COLO668 (cell line): ENCODE measurements around the gene WWOX.
"Not testable (repeated sequence)": the region's sequence is repeated elsewhere in the genome, so short reads cannot be mapped to it uniquely, and the experiment has no call there.

Source experiments
- DNase-seq: peaks from one replicate; lab custom pipeline; 2025; ENCODE audit not compliant: unreplicated experiment; lab: John Stamatoyannopoulos, UW

Gene WWOX

DNA sequence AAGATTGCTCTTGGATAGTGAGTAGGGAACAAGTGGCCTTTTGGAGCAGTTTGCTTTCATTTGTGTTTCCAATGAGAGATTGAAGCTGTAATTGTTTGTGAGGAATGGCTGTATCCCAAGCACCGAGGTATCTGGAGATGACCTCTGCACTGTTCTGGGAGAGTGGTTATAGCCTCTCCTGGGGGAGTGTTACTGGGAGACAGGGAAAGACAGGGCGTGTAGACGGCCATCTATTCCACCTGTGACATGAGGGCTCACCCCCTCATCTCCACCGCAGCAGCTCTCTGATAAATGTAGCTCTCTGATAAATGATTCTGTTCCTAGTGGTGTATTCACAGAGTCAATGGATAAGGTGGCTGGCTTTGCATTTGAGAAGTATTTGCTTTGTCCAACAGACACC, 1107.4 kb downstream of the WWOX start:
- DNase-seq, result no peak

DNA sequence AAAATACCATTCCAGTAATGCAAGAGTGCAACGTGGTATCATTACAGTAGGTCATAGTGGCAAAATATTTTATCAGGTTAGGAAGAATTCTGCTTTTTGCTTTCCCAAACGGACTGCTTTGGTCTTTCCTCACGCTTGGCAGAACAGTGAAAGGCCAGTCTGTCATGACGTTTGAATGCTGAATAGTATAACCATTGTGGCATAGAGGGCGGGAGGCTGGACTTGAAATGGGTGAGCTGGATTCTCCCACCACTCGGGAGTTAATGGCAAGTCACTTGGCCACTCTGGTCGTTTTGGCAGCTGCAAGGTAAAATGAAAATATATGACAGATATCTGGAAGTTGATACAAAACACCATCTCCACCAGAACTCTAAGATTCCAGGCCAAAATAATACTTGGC, 1109.9 kb downstream of the WWOX start:
- no peak for DNase-seq

GRCh38 chr16:79210607-79211006, 1111.2 kb downstream of the WWOX start:
- DNase-seq, result no peak

DNA sequence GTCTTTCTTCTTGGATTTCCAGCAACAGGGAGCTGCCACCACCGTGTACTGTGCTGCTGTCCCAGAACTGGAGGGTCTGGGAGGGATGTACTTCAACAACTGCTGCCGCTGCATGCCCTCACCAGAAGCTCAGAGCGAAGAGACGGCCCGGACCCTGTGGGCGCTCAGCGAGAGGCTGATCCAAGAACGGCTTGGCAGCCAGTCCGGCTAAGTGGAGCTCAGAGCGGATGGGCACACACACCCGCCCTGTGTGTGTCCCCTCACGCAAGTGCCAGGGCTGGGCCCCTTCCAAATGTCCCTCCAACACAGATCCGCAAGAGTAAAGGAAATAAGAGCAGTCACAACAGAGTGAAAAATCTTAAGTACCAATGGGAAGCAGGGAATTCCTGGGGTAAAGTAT, 1112.1 kb downstream of the WWOX start:
- no peak for DNase-seq

- DNase-seq, result no peak
These were observed 1112.8 kb downstream of the WWOX start for GRCh38 chr16:79212114-79212791.

DNA sequence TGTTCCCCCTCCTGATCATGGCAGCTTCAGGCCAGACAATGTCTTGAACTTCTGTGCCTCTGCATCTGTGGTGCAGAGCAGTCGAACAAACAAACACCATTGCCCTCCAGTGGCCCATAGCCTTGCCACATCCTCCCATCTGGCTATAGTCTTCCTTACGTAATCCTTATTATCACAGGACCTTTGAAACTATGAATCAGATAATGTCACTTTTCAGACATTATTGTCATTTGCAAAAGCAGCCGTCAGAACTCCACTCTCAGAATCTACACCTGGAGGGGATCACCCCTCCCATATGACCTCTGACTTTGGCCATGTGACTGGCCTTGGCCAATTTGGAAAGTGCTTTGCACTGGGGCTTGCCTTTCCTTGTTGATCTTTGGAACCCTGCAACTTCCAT, 1113.8 kb downstream of the WWOX start:
- peak; percentile 13 for DNase-seq

DNA sequence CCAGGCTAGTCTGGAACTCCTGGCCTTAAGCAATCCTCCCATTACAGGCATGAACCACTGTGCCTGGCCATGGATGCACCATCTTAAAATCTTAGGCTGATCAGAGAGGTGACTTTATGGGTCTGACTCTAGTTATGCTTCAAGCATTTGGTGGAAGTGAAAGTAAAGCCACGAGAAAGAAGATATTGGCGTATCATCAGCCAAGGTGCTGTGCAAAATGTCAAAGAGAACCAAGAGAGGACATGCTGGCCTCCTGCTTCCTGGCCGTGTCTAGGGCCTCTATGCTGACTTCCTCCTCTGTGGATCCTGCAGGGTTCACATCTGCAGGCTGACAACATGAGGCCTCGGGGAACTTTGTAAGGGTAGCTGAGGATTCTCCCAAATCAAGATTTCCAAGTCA, 1115.8 kb downstream of the WWOX start:
- DNase-seq, result no peak

DNA sequence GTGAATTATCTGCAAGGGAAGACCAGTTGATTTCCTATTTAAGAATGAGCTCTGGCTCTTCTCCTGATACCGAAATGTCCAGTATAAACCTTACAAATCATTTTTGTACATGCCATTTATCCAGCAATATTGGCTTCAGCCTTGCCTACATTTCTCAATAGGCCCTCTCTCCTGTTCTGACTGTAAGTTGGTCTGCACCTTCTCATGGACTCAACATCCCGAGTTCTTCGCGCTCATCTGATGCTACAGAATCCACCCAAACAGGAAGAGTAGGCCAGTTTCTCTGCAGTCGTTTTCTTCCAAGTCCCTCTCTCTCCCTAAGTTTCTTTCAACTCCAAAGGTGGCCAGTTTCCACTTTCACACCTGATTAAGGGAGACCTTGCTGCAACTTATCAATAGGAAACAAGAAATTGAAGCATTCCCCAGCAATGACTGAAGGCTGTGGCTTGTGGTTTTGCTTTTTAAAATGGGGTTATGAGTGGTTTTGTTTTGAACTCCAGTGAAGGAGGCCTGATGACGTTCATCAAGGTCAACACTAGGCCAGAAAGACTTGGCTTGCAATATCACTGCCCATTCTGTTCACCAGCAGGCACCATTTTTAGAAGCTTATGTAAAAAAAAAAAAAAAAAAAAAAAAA, 1118.0 kb downstream of the WWOX start:
- DNase-seq, result no peak

- DNase-seq, result no peak
These were observed 1118.9 kb downstream of the WWOX start for GRCh38 chr16:79218351-79218750.

GRCh38 chr16:79225994-79226393, 1126.5 kb downstream of the WWOX start:
- not testable (repeated sequence) for DNase-seq

DNA sequence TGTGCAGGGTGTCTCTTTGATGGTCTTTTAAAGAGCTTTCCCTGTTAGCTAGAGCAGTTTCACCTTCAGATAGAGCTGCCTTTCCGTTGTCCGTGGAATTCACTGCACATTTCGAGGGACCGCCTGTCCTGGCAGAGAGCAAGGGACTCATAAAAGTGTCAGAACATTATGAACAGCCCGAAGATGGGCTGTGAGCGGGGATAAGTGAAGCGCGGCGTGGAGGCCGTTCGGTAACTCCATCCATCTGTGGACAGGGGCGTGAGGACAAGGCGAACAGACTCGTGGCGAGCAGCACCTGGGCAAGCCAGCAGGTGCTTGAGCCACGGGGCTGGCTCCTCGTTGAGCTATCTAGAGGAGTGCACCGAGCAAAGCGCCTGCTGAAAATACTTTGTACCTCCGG, 1129.9 kb downstream of the WWOX start:
- DNase-seq, result no peak

GRCh38 chr16:79245700-79246099, 1146.2 kb downstream of the WWOX start:
- not testable (repeated sequence) for DNase-seq

- no peak for DNase-seq
These were observed 1147.9 kb downstream of the WWOX start for GRCh38 chr16:79247386-79247785.

- no peak for DNase-seq
These were observed 1148.9 kb downstream of the WWOX start for GRCh38 chr16:79248351-79248750.

DNA sequence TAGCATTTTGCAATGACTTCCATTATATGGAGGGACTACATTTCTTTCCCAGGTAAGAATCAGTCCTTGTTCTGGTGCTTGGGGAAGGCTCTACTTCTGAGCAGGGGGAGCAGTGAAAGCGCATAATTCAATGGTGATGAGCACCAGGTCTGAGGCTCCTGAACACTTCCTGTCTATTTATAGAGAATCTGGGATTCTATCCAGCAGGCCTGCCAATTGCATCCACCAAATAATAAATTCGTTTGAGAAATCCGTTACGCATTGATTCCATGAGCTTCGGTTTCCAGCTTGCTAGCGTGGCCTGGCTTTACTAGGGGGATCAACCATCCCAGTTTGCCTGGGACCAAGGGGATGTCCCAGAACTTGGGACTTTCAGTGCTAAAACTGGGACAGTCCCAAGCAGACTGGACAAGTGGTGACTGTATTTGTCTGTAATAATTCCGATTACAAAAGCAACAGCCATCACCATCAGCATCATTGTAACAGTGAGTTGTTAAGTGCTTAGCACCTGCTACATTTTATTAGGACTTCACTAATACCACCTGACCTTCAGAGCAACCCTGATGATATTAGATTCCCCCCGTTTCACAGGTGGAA, 1151.1 kb downstream of the WWOX start:
- DNase-seq, result no peak

DNA sequence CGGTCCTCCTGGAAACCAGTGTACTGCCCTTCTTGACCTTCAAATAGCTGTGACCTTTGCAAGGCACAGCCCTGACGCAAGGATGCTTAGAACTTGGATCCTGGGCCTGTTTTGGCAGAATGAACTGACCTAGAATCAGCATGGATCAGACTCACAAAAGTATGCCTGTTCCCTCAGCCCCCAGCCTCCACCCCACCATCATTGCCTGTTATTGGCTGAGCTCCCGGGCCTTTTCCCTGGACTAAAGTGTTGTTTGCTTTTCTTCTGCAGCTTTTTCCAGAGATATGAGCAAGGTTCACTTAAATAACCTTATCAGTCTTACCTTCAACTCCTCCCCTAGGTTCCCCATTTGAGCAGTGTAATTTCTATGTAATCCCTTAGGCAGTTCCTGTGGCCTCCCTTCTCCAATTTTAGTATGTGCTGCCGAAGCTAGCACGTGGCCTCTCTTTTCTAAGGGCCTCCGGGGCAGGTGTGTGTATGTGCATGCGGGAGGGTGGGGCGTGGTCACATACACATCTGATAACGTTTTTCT, 1153.7 kb downstream of the WWOX start:
- no peak for DNase-seq

DNA sequence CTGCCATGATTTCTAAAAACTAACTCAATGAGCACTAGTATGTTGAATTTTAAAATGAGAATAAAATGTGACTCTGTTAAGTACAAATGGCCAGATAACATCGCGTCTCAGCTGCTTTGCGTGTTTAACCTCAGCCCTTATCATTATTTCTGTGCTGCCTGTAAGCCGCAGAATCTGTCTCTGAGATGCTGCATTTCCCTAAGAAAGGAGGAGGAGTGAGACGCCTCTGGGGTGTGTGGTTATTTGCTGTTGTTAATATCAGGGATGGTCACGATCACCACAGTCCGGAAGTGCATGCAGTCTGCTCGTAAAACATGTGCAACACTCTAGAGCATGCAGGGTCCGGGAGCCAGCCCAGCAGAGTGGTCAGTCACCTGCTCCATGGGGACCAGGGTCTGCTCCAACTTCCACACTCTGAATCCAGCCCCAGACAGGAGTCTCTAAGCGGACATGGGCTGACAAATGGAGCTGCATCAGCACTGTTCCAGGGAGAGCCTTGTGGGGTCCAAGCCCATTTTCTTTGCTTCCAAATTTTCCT, 1158.6 kb downstream of the WWOX start:
- DNase-seq, result no peak

DNA sequence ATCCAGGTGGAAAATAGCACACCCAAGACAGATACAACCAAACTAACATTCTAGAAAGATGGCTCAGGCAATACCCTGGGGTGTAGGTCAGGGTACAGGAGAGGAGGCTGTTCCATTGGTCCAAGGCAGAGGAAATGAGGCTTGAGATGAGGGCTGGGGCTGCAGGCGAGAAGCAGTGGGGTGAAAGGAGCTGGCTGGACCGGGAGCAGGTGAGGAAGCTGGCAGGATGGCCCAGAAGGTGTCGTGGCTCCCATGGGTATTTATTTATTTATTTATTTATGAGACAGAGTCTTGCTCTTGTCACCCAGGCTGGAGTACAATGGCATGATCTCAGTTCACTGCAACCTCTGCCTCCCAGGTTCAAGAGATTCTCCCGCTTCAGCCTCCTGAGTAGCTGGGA, 1161.4 kb downstream of the WWOX start:
- not testable (repeated sequence) for DNase-seq

GRCh38 chr16:79261481-79261940, 1162.1 kb downstream of the WWOX start:
- peak; percentile 40 for DNase-seq

GRCh38 chr16:79261944-79262552, 1162.6 kb downstream of the WWOX start:
- no peak for DNase-seq
